Suppressor macrophage treated with lipopolysaccharide for 4 hours (primary cell): ENCODE measurements around the gene ANTXRL.
"Not testable (repeated sequence)": the region's sequence is repeated elsewhere in the genome, so short reads cannot be mapped to it uniquely, and the experiment has no call there.

Experiments used
- DNase-seq: peaks from one replicate; pipeline ENCODE4 v3.0.0-alpha.2; 2020

The ANTXRL gene

DNA sequence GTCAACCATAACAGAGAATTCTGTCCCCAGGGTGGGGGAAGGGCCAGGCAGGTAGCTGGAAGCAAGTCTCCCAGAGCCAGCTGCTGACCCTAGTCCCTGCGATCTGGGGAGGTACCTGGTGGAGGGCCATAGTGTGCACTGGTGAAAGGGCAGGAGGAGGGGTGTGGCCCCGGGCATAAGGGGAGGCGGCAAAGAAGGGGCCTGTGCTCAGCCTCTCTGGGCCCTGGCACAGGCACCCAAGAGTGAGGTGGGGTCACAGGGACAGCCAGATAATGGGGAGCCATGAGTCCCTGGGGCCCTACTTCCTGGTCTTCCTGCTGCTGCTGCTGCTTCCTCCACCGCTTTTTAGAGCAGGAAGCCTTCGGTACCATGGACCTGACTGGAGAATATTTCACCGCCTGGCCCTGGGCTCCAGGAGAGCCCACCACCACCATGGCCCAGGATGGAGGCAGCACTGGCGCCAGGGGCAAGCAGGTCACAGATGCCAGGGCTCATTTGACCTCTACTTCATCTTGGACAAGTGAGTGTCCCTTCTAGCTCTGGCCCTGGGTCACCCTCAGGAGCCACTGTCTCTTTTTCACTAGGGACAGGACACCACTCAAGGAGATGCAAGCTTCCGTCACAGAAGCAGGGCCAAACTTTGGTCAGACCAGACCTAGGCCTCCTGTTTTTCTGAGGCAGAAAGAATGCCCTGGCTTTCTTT lies at the start of gene ANTXRL:
Gene ANTXRL (plus strand): TSS at position 7 of the 703 bp plus-strand sequence. CDS start 266 bp downstream, at position 273.
- no peak for DNase-seq

- no peak for DNase-seq
Observed at GRCh38 chr10:46237815-46238510, 48.8 kb upstream of the ANTXRL start.

DNA sequence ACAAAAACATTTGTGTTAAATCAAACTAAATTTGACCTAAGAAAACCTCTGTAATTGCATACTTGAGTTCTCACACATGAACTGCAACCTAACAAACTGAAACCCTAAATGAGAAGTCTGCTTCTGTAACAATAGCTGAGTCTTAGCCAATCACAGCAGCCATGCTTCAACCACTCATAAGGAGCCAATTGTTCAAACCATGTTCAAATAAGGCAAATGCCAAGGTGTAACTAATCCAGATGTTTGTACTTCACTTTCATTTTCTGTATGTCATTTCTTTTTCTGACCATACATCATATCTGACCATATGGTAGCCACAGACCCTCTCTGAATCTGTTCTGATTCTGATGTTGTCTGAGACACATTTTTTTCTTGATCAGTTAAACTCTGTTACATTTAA lies 47.5 kb upstream of the ANTXRL start:
- peak; percentile 27 for DNase-seq

- no peak for DNase-seq
Observed at GRCh38 chr10:46239993-46240683, 46.7 kb upstream of the ANTXRL start.

DNA sequence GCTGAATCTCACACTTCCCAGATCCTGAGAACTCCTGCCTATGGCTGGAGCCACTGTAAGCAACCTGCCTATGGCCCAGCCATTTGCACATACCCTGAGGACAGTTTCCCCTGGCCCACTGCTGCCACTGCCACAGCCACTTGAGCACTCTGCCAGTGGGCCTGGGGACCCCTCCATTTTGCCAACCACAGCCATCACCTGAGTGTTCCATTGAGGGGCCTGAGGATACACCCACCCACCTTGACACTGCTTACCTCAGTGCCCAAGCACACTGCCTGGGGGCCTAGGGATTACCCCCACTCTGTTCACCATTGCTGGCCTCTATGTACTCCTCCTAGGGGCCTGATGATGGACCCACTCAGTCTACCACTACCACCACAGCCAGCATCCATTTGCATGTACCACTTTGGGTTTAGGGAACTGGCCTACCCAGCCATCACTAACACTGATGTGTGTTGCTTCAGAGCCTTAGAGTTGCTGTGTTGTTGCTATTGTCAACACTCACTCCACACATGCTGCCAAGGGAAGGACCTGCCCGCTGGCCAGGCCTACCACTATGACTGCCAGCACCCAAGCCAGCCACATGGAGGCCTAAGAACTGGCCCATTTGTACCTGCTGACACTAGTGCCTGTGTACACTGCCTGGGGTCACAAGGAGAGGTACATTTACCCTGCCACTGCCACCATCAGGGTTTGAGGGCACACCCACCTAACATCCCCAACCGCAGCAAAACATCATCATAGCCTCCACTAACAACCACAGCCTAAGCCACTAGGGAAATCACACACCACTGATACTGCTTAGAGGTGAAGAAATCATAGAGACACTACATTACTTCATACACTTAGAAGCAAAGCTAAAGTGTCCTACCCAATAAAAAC lies 45.9 kb upstream of the ANTXRL start:
- DNase-seq, result no peak

DNA sequence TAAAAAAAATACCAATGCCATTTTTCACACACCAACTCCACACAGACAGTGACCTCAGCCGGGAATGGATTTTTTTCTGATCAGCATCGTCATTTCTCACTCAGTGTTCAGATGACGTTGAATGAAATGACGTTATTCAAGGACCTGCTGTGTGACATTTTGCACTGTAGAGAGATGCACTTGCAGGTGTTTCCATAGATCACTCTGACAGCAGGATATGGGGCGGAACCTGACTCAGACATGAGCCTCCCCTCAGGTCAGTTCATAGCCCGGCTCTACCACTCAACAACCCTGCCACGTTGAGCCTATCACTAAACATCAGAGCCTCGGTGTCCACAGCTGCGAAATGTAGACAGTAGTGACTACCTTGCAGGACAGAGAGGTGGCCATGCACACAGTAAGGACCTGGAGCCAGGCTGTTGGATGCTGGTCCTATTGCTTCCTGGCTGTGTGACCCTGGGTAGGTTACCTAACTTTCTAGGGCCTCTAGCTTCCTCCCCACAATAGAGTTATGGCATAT lies 41.4 kb upstream of the ANTXRL start:
- DNase-seq, result no peak

- not testable (repeated sequence) for DNase-seq
Observed at GRCh38 chr10:46246400-46247180, 40.2 kb upstream of the ANTXRL start.

DNA sequence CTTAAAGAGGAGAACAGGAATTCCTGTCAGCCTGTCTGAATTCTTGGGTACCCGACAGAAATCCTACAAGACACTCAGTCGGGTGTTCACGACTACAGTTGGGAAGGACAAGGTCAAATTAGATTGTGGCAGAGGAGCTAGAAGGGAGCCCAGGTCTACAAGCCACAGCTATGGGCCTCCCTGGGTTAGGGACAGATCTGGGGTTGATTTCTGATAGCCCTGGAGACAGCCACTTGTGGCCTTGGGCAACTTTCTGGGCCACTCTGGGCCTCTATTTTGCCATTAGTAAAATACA lies 39.7 kb upstream of the ANTXRL start:
- DNase-seq, result no peak

- no peak for DNase-seq
Observed at GRCh38 chr10:46247808-46248569, 38.8 kb upstream of the ANTXRL start.

DNA sequence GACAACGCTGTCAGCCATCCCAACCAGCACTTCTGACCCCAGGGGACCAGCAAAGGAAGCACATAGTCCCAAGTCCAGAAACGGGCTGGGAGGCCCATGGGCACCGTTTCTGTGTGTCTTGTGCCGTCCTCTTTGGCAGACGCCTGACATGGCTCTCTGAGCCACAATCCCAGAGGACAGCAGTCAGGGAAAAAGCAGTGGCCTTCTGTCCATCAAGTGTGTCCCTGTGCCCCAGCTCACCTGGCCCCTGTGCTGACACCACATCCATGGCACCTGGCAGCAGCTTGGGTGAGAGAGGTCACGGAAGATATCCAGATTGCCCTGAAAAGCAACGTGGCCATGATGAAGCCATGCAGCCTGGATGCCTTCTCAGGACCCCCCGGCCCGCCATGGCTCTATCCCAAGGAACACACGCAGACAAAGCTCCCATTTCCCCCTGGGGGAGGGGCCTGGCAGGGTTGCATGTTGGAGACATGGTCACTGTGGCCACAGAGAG lies 38.1 kb upstream of the ANTXRL start:
- no peak for DNase-seq

GRCh38 chr10:46249617-46250344 lies 37.0 kb upstream of the ANTXRL start:
- DNase-seq, result not testable (repeated sequence)

GRCh38 chr10:46250481-46250880 lies 36.3 kb upstream of the ANTXRL start:
- no peak for DNase-seq

DNA sequence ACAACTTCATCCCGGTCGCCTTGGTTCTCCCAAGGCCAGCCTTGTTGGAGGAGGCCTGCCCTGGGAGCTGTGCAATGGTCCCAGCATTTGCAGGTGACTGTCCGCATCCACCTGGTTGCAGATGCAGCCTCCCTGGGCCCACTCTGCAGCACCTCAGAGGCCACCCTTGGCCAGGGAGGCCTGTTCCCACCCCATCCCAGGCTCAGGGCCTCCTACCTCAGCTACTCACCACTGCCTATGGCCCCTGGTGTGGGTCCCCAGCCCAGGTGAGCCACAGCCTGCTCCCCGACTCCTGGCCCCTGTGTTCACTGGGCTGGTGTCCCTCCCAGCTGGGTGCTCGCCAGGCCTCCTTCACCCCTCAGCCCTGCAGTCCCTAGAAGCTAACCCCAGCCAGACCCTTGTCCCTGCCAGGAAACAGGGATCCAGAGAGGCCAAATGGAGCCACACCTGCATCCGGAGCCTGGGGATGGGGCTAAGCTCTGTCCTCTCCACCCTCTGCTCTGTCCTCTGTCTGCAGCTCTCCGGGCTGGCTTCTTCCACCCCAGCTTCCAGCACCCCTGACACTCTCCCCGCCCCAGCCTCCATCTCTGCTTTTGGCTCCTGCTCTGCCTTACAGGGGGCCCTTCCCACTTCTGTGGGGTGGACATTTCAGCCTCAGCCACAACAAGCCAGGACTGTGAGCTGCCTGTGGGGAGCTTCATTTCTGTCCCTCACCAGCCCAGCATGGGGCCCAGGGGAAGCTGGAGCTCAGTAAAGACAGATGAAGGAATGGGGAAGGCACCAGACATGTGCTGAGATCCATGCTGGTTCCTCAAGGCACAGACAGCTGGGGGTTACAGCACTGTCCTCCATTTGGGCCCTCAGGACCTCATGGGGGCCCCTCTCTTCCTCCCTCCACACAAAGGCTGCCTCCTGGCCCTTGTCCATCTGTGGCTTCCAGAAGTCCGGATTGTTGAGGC lies 35.6 kb upstream of the ANTXRL start:
- no peak for DNase-seq

GRCh38 chr10:46251857-46252847 lies 34.6 kb upstream of the ANTXRL start:
- DNase-seq, result no peak

GRCh38 chr10:46253076-46254006 lies 33.5 kb upstream of the ANTXRL start:
- DNase-seq, result no peak

GRCh38 chr10:46254007-46254383 lies 32.8 kb upstream of the ANTXRL start:
- no peak for DNase-seq

- no peak for DNase-seq
Observed at GRCh38 chr10:46254467-46254866, 32.3 kb upstream of the ANTXRL start.
